GM19043 (cell line): ENCODE data around the gene HGFAC.

Source experiments
- ATAC-seq: cut with Tn5 transposase; IDR thresholded peaks from one replicate; pipeline ENCODE4 v1.9.1; 2021; ENCODE audit warnings: low read depth; ENCODE audit not compliant: unreplicated experiment

Gene HGFAC

GRCh38 chr4:3423406-3423805, 18.4 kb upstream of the HGFAC start:
- ATAC-seq = no peak

GRCh38 chr4:3423952-3424351, 17.8 kb upstream of the HGFAC start:
- ATAC-seq = no peak

- no peak for ATAC-seq
Measured at GRCh38 chr4:3424522-3425095, 17.2 kb upstream of the HGFAC start.

- no peak for ATAC-seq
Measured at GRCh38 chr4:3426465-3427133, 15.2 kb upstream of the HGFAC start.

- no peak for ATAC-seq
Measured at GRCh38 chr4:3427134-3427476, 14.7 kb upstream of the HGFAC start.

- ATAC-seq = no peak
Measured at GRCh38 chr4:3427706-3428446, 13.9 kb upstream of the HGFAC start.

GRCh38 chr4:3429651-3430050, 12.1 kb upstream of the HGFAC start:
- no peak for ATAC-seq

- ATAC-seq = no peak
Measured at GRCh38 chr4:3430524-3430923, 11.2 kb upstream of the HGFAC start.

GRCh38 chr4:3431446-3431993, 10.2 kb upstream of the HGFAC start:
- ATAC-seq = no peak

- no peak for ATAC-seq
Measured at GRCh38 chr4:3432381-3432790, 9.4 kb upstream of the HGFAC start.

- ATAC-seq = no peak
Measured at GRCh38 chr4:3433138-3433869, 8.5 kb upstream of the HGFAC start.

GRCh38 chr4:3434881-3435685, 6.7 kb upstream of the HGFAC start:
- no peak for ATAC-seq

- ATAC-seq = no peak
Measured at GRCh38 chr4:3435686-3435956, 6.1 kb upstream of the HGFAC start.

- no peak for ATAC-seq
Measured at GRCh38 chr4:3436048-3436797, 5.5 kb upstream of the HGFAC start.

- ATAC-seq = no peak
Measured at GRCh38 chr4:3436798-3437581, 4.8 kb upstream of the HGFAC start.

- no peak for ATAC-seq
Measured at GRCh38 chr4:3437582-3437936, 4.2 kb upstream of the HGFAC start.

- ATAC-seq = no peak
Measured at GRCh38 chr4:3437998-3438846, 3.5 kb upstream of the HGFAC start.

- no peak for ATAC-seq
Measured at GRCh38 chr4:3438847-3439180, 3.0 kb upstream of the HGFAC start.
